Measurements from ENCODE around the gene PCSK7.

PCSK7 gene

GRCh38 chr11:117251506-117251905 is 19.6 kb upstream of the PCSK7 start:
- no peaks in the 10 kb centered on the region for H3K27me3 Mint-ChIP-seq
- H3K27ac Mint-ChIP-seq, result no peak overlapping the region
- peaks cover 64% of the 10 kb centered on the region for H3K36me3 Mint-ChIP-seq (ENCODE audit: low read depth)
- H3K4me3 Mint-ChIP-seq, result no peak overlapping the region
- H3K9me3 Mint-ChIP-seq, result no peaks in the 10 kb centered on the region
- peaks cover 3% of the 10 kb centered on the region for H3K4me1 Mint-ChIP-seq (ENCODE audit: low read depth)
- no peak for DNase-seq

DNA sequence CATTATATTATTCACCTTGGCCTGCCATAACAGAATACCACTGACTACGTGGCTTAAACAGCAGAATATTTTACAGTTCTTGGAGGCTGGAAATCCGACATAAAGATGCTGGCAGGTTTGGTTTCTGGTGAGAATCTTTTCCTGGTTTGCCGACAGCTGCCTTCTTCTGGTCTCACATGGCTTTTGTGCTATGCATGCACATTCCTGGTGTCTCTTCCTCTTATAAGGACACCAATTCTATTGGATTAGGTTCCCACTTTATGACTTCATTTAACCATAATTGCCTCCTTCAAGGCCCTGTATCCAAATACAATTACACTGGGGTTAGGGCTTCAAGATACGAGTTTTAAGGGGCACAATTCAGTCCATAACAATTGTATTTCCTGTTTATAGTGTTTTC is 17.7 kb upstream of the PCSK7 start:
- Mint-ChIP-seq H3K4me1 (ENCODE audit: low read depth) (no peaks in the 10 kb centered on the region), H3K27me3 (no peaks in the 10 kb centered on the region), H3K27ac (no peak overlapping the region), H3K36me3 (ENCODE audit: low read depth) (peaks cover 72% of the 10 kb centered on the region), H3K4me3 (no peak overlapping the region), H3K9me3 (no peaks in the 10 kb centered on the region)
- DNase-seq, result no peak

GRCh38 chr11:117248341-117248740 is 16.5 kb upstream of the PCSK7 start:
- no peaks in the 10 kb centered on the region for H3K4me1 Mint-ChIP-seq (ENCODE audit: low read depth)
- no peaks in the 10 kb centered on the region for H3K27me3 Mint-ChIP-seq
- H3K9me3 Mint-ChIP-seq, result no peaks in the 10 kb centered on the region
- DNase-seq, result no peak
- peaks cover 72% of the 10 kb centered on the region for H3K36me3 Mint-ChIP-seq (ENCODE audit: low read depth)
- H3K4me3 Mint-ChIP-seq, result no peak overlapping the region
- no peak overlapping the region for H3K27ac Mint-ChIP-seq

- Mint-ChIP-seq H3K27ac (no peak overlapping the region), H3K9me3 (no peaks in the 10 kb centered on the region), H3K27me3 (no peaks in the 10 kb centered on the region), H3K36me3 (ENCODE audit: low read depth) (peaks cover 55% of the 10 kb centered on the region), H3K4me3 (no peak overlapping the region), H3K4me1 (ENCODE audit: low read depth) (peaks cover 2% of the 10 kb centered on the region)
- DNase-seq, result no peak
Measured at GRCh38 chr11:117239295-117239694, 7.4 kb upstream of the PCSK7 start.

GRCh38 chr11:117238221-117238620 is 6.3 kb upstream of the PCSK7 start:
- Mint-ChIP-seq H3K36me3 (ENCODE audit: low read depth) (peaks cover 50% of the 10 kb centered on the region), H3K4me3 (no peak overlapping the region), H3K9me3 (no peaks in the 10 kb centered on the region), H3K27me3 (no peaks in the 10 kb centered on the region), H3K4me1 (ENCODE audit: low read depth) (peaks cover 12% of the 10 kb centered on the region), H3K27ac (no peak overlapping the region)
- DNase-seq, result no peak

- Mint-ChIP-seq H3K9me3 (no peaks in the 10 kb centered on the region), H3K4me3 (peak overlapping the region; percentile 93), H3K27me3 (no peaks in the 10 kb centered on the region), H3K36me3 (ENCODE audit: low read depth) (peaks cover 50% of the 10 kb centered on the region), H3K4me1 (ENCODE audit: low read depth) (peaks cover 41% of the 10 kb centered on the region), H3K27ac (peak overlapping the region; percentile 90)
- DNase-seq, result no peak
Measured at GRCh38 chr11:117232911-117233409, 1.1 kb upstream of the PCSK7 start.

DNA sequence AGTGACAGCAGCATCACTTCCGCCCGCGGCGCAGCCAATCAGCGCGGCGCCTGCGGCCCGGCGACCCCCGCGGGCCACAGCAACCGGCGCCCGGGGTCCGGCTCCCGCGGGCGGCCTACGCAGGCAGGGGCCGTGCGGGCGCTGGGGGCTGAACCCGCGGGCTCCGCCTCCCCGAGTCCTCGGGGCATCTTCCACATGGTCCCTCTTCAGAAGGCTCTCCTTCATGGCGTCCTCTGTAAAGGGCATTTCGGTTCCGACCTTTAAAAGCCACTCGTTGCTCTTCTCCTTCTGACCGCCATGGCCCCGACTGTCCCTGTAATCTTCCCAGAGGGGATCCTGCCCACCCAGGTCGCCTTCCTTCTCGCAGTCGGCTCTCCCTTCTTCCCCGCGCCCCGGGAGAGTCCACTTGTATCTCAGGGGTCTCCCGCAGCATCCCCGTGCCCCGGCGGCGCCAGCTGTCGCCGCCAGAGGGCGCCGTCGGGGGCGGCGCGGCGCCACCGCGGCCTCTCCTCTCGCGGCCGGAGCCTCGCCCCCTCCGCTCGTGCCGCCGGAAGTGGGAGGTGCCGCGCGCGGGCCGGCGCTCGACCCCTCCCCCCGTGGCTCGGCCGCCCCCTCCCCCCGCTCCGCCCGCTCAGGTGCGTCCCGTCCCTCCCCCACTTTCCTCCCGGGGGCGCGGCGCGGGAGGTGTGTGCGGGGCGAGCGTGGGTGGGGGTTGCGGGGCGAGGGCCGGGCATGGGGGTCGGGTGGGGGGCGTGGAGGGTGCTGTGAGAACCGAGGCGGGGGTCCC is 412 bp upstream of the PCSK7 start, which contains the start of gene RNF214:
RNF214 (plus strand) TSS at position 580 of the 787 bp plus-strand sequence. CDS start 1,602 bp downstream, outside the sequence.
- peak within 1 kb of the TSS; percentile 93 for H3K4me3 Mint-ChIP-seq
- H3K4me1 Mint-ChIP-seq (ENCODE audit: low read depth), result peaks cover 44% of the 10 kb centered on the region
- H3K27me3 Mint-ChIP-seq, result no peaks in the 10 kb centered on the region

DNA sequence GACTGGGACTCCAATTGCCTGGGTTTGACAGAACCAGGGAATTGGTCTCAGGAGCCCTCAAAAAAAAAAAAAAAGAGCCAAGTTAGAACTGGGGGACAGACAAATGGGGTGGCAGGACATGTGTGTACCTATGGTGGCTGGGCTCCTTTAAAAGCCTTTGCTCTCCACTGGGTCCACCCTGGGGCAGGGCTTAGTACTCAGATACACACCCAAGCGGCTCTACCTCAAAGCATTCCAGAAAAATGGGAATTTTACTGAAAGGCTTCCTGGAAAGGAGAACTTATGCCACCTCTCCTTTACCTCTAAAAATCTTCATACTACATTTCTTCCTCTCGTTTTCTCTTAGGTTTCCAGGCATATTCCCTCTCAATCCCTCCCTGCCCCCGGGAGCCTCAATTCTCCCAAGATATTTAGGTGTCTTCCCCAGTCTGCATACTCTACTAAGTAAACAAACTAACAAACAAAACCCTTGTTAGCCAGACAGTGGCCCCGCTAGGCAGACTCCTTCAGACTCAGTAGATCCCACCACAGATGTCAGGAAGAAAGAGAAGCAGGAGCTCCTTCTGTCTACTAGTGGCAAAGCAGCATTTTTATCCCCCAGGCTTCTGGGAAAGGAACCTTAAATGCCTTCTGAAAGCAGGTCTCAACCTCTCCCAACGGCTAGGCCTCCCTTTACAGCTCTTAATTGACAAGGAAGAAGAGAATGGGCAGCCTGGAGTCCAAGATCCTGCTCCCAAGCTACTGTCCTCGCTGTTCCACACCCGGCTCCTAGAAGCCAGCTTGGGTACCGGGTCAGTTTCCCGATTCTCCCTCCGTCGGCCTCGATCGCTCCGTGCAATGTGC is 653 bp downstream of the PCSK7 start:
- Mint-ChIP-seq H3K36me3 (ENCODE audit: low read depth) (peaks cover 62% of the 10 kb centered on the region), H3K27me3 (no peaks in the 10 kb centered on the region), H3K9me3 (no peaks in the 10 kb centered on the region), H3K4me1 (ENCODE audit: low read depth) (peaks cover 53% of the 10 kb centered on the region), H3K4me3 (peak overlapping the region; percentile 93), H3K27ac (peak overlapping the region; percentile 99)
- DNase-seq, result no peak

More for the DNA sequence above, 412 bp upstream of the PCSK7 start, which contains the start of gene RNF214:
- Mint-ChIP-seq H3K9me3 (no peaks in the 10 kb centered on the region), H3K36me3 (ENCODE audit: low read depth) (peaks cover 57% of the 10 kb centered on the region), H3K27ac (peak within 1 kb of the TSS; percentile 99)
- peak; percentile 89 for DNase-seq

DNA sequence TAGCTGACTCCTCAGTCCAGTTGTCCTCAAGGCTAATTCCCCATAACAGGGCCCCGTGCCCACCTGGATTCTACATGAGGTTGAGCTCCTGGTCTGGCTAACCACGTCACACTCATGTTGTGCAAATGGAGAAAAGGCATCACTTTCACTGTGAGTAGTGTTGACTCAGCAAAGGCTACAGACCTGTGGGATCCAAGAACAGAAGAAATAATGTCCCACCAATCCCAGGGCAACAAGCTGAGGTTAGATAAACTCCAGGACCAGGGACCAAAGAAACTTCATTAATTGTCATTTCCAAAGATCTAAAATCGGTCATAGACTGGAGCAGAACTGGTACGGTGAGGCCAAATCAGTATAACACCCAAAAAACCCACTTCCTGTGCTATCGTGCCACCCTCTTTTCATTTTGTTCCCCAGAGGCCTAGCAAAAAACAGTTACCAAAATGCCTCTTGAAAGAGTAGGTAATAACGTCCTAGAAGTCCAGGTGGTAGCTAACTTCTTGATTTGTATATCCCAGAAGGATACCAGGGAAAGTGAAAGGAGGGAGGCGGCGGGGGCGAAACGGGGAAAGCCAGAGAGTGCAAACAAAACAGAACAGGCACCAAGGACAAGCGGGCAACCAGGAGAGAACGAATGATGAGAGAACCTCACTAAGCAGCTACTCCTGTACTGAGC is 1.4 kb downstream of the PCSK7 start:
- H3K27ac Mint-ChIP-seq, result peak overlapping the region; percentile 99
- DNase-seq, result peak; percentile 71
- H3K36me3 Mint-ChIP-seq (ENCODE audit: low read depth), result peaks cover 70% of the 10 kb centered on the region
- peak overlapping the region; percentile 93 for H3K4me3 Mint-ChIP-seq
- H3K27me3 Mint-ChIP-seq, result no peaks in the 10 kb centered on the region
- no peaks in the 10 kb centered on the region for H3K9me3 Mint-ChIP-seq
- H3K4me1 Mint-ChIP-seq (ENCODE audit: low read depth), result peaks cover 53% of the 10 kb centered on the region

DNA sequence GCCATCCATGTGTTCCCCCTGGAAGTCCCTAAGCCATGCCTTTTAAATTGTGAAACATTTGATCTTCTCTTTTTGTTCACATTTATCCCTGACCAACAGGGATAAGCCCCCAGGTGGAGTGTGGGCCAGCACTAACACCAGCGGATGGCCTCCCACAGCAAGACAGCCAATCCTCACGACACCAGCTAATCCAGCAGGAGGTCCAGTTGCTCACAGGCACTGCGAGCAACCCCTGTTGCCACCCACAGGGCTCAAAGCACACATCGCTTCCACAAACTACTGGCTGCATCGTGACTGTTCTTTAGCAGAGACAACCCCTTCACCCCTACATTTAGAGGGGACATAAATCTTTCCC is 2.0 kb downstream of the PCSK7 start:
- DNase-seq, result no peak
- H3K36me3 Mint-ChIP-seq (ENCODE audit: low read depth), result peaks cover 75% of the 10 kb centered on the region
- H3K4me3 Mint-ChIP-seq, result peak overlapping the region; percentile 93
- no peaks in the 10 kb centered on the region for H3K27me3 Mint-ChIP-seq
- H3K27ac Mint-ChIP-seq, result peak overlapping the region; percentile 99
- H3K4me1 Mint-ChIP-seq (ENCODE audit: low read depth), result peaks cover 53% of the 10 kb centered on the region
- no peaks in the 10 kb centered on the region for H3K9me3 Mint-ChIP-seq

DNA sequence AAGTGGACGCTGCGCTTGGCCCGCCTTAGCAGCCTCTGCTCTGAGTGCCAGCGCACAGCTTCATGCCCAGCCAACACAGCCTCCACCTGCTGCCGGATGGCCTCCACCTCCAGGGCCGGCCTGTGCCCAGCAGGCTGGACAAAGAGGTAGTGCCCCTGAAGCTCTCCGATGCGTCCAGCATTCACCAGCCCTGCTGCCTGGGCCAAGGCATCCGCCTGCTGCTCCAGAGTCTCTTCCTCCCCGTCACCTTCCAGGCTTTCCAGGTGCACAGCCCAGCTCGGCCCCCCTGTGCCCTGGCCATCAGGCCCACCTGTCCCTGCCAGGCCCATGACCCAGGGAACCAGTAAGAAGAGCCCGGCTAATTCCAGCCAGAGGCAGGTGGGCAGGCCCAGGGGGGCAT is 2.5 kb downstream of the PCSK7 start:
- Mint-ChIP-seq H3K27ac (peak overlapping the region; percentile 99), H3K9me3 (no peaks in the 10 kb centered on the region), H3K36me3 (ENCODE audit: low read depth) (peaks cover 80% of the 10 kb centered on the region), H3K4me3 (peak overlapping the region; percentile 93), H3K27me3 (no peaks in the 10 kb centered on the region), H3K4me1 (ENCODE audit: low read depth) (peaks cover 52% of the 10 kb centered on the region)
- no peak for DNase-seq

- Mint-ChIP-seq H3K4me1 (ENCODE audit: low read depth) (peaks cover 39% of the 10 kb centered on the region), H3K36me3 (ENCODE audit: low read depth) (peaks cover 91% of the 10 kb centered on the region), H3K27ac (peak overlapping the region; percentile 77), H3K4me3 (no peak overlapping the region), H3K27me3 (no peaks in the 10 kb centered on the region), H3K9me3 (no peaks in the 10 kb centered on the region)
- DNase-seq, result no peak
Measured at GRCh38 chr11:117228091-117228490, 3.8 kb downstream of the PCSK7 start.

DNA sequence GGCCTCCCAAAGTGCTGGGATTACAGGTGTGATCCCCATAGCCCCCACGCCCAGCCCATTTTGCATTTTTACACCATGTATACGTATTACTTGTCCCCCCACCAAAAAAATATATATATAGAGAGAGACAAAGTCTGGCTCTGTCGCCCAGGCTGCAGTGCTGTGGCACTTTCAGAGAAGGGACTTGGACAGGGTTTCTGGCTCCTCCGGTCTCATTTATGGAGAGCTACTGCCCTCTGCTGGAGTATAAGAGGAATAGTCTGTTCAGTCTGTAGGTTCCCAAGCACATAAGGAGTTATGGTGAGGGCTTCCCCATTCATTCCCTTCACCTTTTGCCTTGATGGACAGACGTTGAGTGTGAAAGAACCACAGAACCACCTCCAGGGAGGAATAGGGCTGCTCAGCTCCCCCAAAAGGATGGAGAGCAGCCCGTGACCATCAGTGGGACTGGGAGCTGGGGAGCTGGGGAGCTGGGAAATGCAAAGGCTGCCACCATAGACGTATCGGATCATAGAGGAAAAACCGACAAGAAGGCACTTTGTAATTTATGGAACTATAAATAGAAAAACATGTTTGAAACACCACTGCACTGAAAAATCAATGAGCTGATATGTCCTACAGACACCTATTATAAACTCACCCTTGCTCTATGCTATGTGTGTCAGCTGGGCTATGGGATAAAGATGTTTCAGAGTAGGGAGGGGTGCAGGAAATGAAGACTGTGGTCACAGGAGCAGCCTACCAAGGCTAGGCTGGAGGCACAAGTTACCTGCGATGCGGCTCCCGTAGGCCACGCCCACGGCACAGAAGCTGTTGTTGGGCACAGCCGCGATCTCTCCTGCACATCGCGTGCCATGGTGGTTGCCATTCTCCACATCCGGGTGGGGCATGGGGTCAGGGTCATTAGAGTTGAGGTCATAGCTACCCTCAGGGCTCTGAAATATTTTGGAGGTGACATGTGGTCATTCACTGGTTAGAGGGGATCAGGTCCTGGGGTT is 5.2 kb downstream of the PCSK7 start:
- Mint-ChIP-seq H3K36me3 (ENCODE audit: low read depth) (peaks cover 100% of the 10 kb centered on the region), H3K27ac (peak overlapping the region; percentile 81), H3K4me1 (ENCODE audit: low read depth) (peaks cover 37% of the 10 kb centered on the region), H3K4me3 (no peak overlapping the region), H3K27me3 (no peaks in the 10 kb centered on the region), H3K9me3 (no peaks in the 10 kb centered on the region)
- DNase-seq, result no peak

Data from activated T-cell treated with anti-CD3 and anti-CD28 coated beads, Interleukin-2, amount 50 U/mL, for 24 hours (primary cell).